ENCODE measurements around the gene SART3. TPM values are rescaled to one million over a fixed set of nuclear protein-coding genes. Genes with fewer than 3 reads are reported as not detected.

SART3 gene
- total and polyA plus RNA-seq, 10 of the 15 experiments (the other 5 are each of a cell fraction or from before 2014, with no cell fraction given) = 8.8 to 179 (median 54.9) TPM

DNA sequence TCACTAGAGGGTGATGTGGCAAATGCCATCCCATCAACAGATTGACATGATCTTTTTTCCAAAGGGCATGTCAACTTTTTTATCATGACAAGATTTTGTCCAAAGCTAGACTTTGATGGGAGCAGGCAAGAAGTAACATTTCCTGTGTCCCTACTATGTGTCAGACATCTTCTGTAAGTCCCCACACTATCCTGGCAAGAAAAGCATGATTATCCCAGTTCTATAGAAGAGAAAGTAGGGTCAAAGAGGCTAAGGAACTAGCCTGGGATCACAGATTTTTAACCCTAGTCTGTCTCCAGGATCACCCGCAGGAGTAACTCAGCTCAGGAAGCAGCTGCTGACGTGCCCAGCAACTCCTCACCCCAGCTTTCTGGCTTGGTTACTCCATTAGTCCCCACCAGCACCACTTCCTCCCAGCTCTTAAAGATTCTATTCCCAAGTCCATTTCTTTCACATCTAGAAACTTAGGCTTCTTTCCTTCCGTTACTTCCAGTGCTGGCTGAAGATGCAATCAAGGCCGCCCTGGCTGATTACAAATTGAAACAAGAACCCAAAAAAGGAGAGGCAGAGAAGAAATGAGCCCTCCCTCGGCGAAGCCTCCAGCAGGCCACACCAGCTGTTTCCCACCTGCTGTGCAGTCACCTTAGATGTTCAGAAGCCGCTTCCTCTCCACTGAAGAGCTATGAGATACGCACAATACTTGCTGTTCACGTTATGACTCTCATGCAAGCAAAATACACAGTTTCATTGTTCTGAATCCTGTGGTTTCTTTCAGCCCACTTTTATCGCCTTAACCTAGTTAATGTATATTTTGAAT, 7.6 kb upstream of the SART3 start (continued):
- TF ChIP-seq CEBPZ (IDR thresholded peaks at IDR 0.05; ENCODE audit: low read depth, low read length) = no peak

GRCh38 chr12:108567406-108568337, 6.7 kb upstream of the SART3 start:
- Histone ChIP-seq H3K4me2 (ENCODE audit: control insufficient read depth, insufficient read depth) (peak overlapping the region; percentile 79), H3K4me3 (peak overlapping the region; percentile 36), H3K4me1 (ENCODE audit: control insufficient read depth, insufficient read depth, low read length) (peaks cover 81% of the 10 kb centered on the region), H3K27ac (ENCODE audit: control insufficient read depth, insufficient read depth) (peak overlapping the region; percentile 100), H3K36me3 (ENCODE audit: control insufficient read depth in 2 of 2, insufficient read depth in 2 of 2, low read length in 1 of 2) (peaks cover 6 to 24% of the 10 kb centered on the region in 2 experiments), H3K9me3 (replicated peaks; ENCODE audit: control insufficient read depth, insufficient read depth, low read length) (no peaks in the 10 kb centered on the region), H3K27me3 (replicated peaks in 1 of 2; ENCODE audit: control insufficient read depth in 2 of 2, insufficient read depth in 2 of 2, low read length in 1 of 2) (no peaks in the 10 kb centered on the region), H2AFZ (ENCODE audit: control insufficient read depth, low read depth, low read length) (no peak overlapping the region), H3K9ac (ENCODE audit: control insufficient read depth, insufficient read depth, low read length) (peak overlapping the region; percentile 90), H4K20me1 (ENCODE audit: control insufficient read depth, insufficient read depth) (no peaks in the 10 kb centered on the region), H3K79me2 (ENCODE audit: control insufficient read depth, insufficient read depth, low read length) (peaks cover 40% of the 10 kb centered on the region)
- WGBS (ENCODE audit: insufficient coverage, insufficient replicate concordance, low lambda C conversion rate, missing lambda C conversion rate) = 37% methylated on average over 7 of the region's 7 CpGs
- TSS peak; percentile 70 for BruUV-seq (replicated peaks)
- RAD21 ChIA-PET (ENCODE audit: unreplicated experiment) = interaction anchor here (0.5 to 23.0 kb wide), 18 partner anchors 10 to 383 kb away, joined by 3 to 633 read pairs (median 6); partner anchors contain the start of genes FICD and SELPLG
- ATAC-seq = peak; percentile 6
- in situ Hi-C loops (cut with MboI) = loop anchor here (5.0 kb wide), 4 partner anchors 50 to 525 kb away; partner anchors contain the start of gene ALKBH2
- intact Hi-C loops (cut with micrococcal nuclease; ENCODE audit: unreplicated experiment) = loop anchor here (1.0 kb wide), 2 partner anchors 50 to 68 kb away; no protein-coding TSS in a partner anchor
- SMC1A ChIA-PET (ENCODE audit: uncharacterized antibody, unreplicated experiment) = interaction anchor here (0.7 to 26.5 kb wide), 20 partner anchors 8 to 385 kb away, joined by 3 to 718 read pairs (median 4); partner anchors contain the start of gene SELPLG
- peak; percentile 77 for DNase-seq (ENCODE audit: low read depth, low spot score)
- CTCF ChIA-PET = interaction anchor here (1.1 to 21.5 kb wide), 12 partner anchors 26 to 528 kb away, joined by 3 to 866 read pairs (median 10); partner anchors contain the start of gene SELPLG
- FAIRE-seq = no peak
- POLR2A ChIA-PET = interaction anchor here (0.6 to 14.2 kb wide), 15 partner anchors 8 to 283 kb away, joined by 3 to 211 read pairs (median 4); partner anchors contain the start of gene SELPLG
- TF ChIP-seq MEF2A (IDR thresholded peaks at IDR 0.05; ENCODE audit: insufficient read depth, low read depth, low read length) (0 out of 2 replicates have a peak, but pooled peaks have one; percentile 56), POLR2AphosphoS2 (IDR thresholded peaks at IDR 0.05; ENCODE audit: low read depth, low read length) (peak; percentile 60), CBFB (IDR thresholded peaks at IDR 0.05; ENCODE audit: low read depth) (no peak), ZNF24 (IDR thresholded peaks at IDR 0.05) (0 out of 2 replicates have a peak, but pooled peaks have one; percentile 29), GATAD2B (conservative IDR thresholded peaks at IDR 0.05; ENCODE audit: low read depth) (no peak)
- TF ChIP-seq, protein P1, sequence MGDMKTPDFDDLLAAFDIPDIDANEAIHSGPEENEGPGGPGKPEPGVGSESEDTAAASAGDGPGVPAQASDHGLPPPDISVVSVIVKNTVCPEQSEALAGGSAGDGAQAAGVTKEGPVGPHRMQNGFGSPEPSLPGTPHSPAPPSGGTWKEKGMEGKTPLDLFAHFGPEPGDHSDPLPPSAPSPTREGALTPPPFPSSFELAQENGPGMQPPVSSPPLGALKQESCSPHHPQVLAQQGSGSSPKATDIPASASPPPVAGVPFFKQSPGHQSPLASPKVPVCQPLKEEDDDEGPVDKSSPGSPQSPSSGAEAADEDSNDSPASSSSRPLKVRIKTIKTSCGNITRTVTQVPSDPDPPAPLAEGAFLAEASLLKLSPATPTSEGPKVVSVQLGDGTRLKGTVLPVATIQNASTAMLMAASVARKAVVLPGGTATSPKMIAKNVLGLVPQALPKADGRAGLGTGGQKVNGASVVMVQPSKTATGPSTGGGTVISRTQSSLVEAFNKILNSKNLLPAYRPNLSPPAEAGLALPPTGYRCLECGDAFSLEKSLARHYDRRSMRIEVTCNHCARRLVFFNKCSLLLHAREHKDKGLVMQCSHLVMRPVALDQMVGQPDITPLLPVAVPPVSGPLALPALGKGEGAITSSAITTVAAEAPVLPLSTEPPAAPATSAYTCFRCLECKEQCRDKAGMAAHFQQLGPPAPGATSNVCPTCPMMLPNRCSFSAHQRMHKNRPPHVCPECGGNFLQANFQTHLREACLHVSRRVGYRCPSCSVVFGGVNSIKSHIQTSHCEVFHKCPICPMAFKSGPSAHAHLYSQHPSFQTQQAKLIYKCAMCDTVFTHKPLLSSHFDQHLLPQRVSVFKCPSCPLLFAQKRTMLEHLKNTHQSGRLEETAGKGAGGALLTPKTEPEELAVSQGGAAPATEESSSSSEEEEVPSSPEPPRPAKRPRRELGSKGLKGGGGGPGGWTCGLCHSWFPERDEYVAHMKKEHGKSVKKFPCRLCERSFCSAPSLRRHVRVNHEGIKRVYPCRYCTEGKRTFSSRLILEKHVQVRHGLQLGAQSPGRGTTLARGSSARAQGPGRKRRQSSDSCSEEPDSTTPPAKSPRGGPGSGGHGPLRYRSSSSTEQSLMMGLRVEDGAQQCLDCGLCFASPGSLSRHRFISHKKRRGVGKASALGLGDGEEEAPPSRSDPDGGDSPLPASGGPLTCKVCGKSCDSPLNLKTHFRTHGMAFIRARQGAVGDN (IDR thresholded peaks at IDR 0.05) = peak; percentile 72; the same call in 1 of the 2 replicates

Data from GM12878 (cell line).